Measurements from ENCODE around the gene PRPF6.

Gene PRPF6

DNA sequence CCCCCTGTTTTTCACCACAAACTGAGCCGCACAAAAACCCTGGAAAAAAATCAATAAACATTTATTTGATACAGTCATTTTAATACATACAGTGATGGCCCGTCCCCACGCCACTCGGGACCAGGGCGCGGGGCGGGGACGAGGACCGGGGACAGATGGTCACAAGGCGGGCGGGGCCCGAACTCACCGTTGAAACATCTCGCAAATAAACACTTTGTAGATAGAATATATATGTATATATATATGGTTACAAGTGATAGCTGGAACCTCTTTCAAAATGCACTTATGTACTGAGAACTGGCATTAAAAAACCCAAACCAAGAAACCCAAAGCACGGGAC lies 24.3 kb upstream of the PRPF6 start:
- Histone ChIP-seq H3K36me3 (ENCODE audit: control insufficient read depth in 1 of 2, insufficient read depth in 2 of 2, low read depth in 1 of 2, low read length in 2 of 2) (peaks cover 26 to 62% of the 10 kb centered on the region in 2 experiments), H2BK12ac (ENCODE audit: low read length in 2 of 2) (no peak overlapping the region), H3K4me3 (ENCODE audit: insufficient read depth in 1 of 2, low read depth in 1 of 2, low read length in 2 of 2) (peak overlapping the region; percentile 54 to 82), H2AFZ (ENCODE audit: low read depth, low read length) (no peak overlapping the region), H3K9ac (ENCODE audit: low read length) (peak overlapping the region; percentile 89), H2BK5ac (ENCODE audit: low read depth, low read length, poor library complexity, severe bottlenecking) (no peak overlapping the region), H3K27ac (ENCODE audit: low read length, poor library complexity, severe bottlenecking) (peak overlapping the region; percentile 11), H4K91ac (ENCODE audit: low read length) (no peak overlapping the region), H2BK120ac (ENCODE audit: low read depth, low read length) (no peak overlapping the region), H3K4ac (ENCODE audit: low read depth in 1 of 2, low read length in 2 of 2) (no peak overlapping the region), H3K4me2 (ENCODE audit: low read length, poor library complexity, severe bottlenecking) (peak overlapping the region; percentile 93), H3K23ac (ENCODE audit: low read length in 2 of 2) (no peak overlapping the region), H3K18ac (ENCODE audit: low read depth in 1 of 2, low read length in 2 of 2) (no peak overlapping the region), H2AK5ac (ENCODE audit: low read length, severe bottlenecking) (no peak overlapping the region), H3K14ac (ENCODE audit: low read length in 2 of 2) (no peak overlapping the region), H3K9me3 (ENCODE audit: control insufficient read depth, low read length) (no peaks in the 10 kb centered on the region), H4K8ac (ENCODE audit: low read length) (no peak overlapping the region), H3K4me1 (ENCODE audit: control insufficient read depth, insufficient read depth, low read depth, low read length) (peaks cover 48% of the 10 kb centered on the region), H2BK15ac (ENCODE audit: low read depth, poor library complexity, severe bottlenecking) (no peak overlapping the region), H3K79me1 (replicated peaks; ENCODE audit: low read length, poor library complexity, severe bottlenecking) (peaks cover 25% of the 10 kb centered on the region), H3K27me3 (ENCODE audit: control insufficient read depth in 1 of 2, insufficient read depth in 1 of 2, low read length in 2 of 2) (no peaks in the 10 kb centered on the region)
- under 1% methylated on average over 10 of the region's 15 CpGs for WGBS
- DNase-seq = no peak

DNA sequence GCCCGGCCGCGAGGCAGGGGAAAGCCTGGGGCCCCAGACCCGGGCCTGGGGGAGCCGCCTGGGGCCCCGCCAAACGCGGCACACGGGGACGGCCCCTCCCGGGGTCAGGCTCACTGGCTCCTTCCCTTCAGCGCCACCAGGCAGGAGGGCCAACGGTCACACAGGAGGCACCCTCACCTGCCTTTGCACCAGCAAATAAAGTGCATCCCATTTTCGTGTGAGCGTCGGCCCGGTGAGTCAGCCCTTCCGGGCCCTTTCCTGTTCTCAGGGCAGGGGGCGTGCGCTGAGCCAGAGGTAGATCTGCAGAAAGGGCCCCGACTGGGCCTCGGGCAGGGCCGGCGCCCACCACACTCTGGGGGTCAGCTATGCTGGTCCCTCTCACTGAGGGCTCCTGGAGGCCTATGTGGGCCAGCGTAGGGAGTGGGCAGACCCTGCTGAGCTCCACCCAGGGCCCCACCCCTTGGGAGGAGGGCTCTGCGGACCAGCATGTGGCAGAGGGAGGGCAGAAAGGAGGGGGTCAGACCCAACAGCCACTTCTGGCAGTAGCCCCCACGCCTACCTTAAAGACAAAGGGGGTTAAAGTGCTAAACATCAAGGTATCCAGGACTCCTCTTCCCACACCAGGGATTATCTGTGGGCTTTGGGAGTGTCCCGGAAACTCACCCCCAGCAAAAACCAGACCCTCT lies 23.8 kb upstream of the PRPF6 start:
- DNase-seq = peak; percentile 71
- Histone ChIP-seq H3K9me3 (ENCODE audit: control insufficient read depth, low read length) (no peaks in the 10 kb centered on the region), H2BK5ac (ENCODE audit: low read depth, low read length, poor library complexity, severe bottlenecking) (no peak overlapping the region), H4K91ac (ENCODE audit: low read length) (no peak overlapping the region), H4K8ac (ENCODE audit: low read length) (peak overlapping the region; percentile 40), H3K4ac (ENCODE audit: low read depth in 1 of 2, low read length in 2 of 2) (peak overlapping the region in 1 of 2 experiments; percentile 89), H3K27me3 (ENCODE audit: control insufficient read depth in 1 of 2, insufficient read depth in 1 of 2, low read length in 2 of 2) (no peaks in the 10 kb centered on the region), H3K23ac (ENCODE audit: low read length in 2 of 2) (no peak overlapping the region), H3K79me1 (replicated peaks; ENCODE audit: low read length, poor library complexity, severe bottlenecking) (peaks cover 23% of the 10 kb centered on the region), H3K18ac (ENCODE audit: low read depth in 1 of 2, low read length in 2 of 2) (peak overlapping the region in 1 of 2 experiments; percentile 73), H3K4me1 (ENCODE audit: control insufficient read depth, insufficient read depth, low read depth, low read length) (peaks cover 43% of the 10 kb centered on the region), H2BK15ac (ENCODE audit: low read depth, poor library complexity, severe bottlenecking) (no peak overlapping the region), H2AK5ac (ENCODE audit: low read length, severe bottlenecking) (no peak overlapping the region), H2BK12ac (ENCODE audit: low read length in 2 of 2) (peak overlapping the region in 1 of 2 experiments; percentile 32), H3K9ac (ENCODE audit: low read length) (peak overlapping the region; percentile 89), H3K36me3 (ENCODE audit: control insufficient read depth in 1 of 2, insufficient read depth in 2 of 2, low read depth in 1 of 2, low read length in 2 of 2) (peaks cover 32 to 62% of the 10 kb centered on the region in 2 experiments), H2AFZ (ENCODE audit: low read depth, low read length) (peak overlapping the region; percentile 77), H3K4me3 (ENCODE audit: insufficient read depth in 1 of 2, low read depth in 1 of 2, low read length in 2 of 2) (peak overlapping the region; percentile 54 to 82), H3K14ac (ENCODE audit: low read length in 2 of 2) (no peak overlapping the region), H3K27ac (ENCODE audit: low read length, poor library complexity, severe bottlenecking) (peak overlapping the region; percentile 64), H3K4me2 (ENCODE audit: low read length, poor library complexity, severe bottlenecking) (peak overlapping the region; percentile 93), H2BK120ac (ENCODE audit: low read depth, low read length) (no peak overlapping the region)
- 10% methylated on average over 27 of the region's 28 CpGs for WGBS

DNA sequence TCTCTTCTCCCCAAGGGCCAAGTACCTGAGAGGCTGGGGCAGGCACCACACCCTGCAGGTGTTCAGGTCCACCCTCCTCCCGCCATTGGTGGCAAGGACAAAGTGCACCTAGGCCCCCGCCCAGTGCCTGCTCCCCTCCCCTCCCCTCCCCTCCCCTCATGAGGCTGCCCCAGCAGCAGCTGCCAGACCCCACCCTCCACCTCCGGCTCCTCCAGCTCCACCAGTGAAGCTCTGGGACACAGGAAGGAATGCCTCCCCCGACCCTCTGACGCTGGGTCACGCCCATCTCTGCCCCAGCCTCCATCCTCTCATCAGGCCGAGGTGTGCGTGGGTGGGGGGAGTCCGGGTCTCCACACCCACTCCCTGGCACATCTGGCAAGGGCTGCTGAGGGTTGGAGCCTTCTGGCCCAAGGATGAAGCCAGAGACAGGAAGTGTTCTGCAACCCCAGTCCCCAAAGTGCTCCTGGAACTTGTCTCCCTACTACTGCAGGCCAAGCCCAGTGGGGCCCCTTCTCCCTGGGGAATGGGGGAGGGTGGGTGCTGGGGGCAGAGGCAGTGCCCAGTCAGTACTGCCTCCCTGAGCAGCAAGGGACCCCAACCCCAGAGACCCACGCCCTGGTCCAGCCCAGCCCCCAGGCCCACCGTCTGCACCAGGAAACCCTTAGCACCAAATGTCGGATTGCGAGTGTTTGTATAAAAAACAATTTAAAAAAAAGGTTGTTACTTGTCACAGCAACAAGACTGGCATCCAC lies 23.1 kb upstream of the PRPF6 start:
- peak overlapping the region; percentile 89 for H3K9ac ChIP-seq (ENCODE audit: low read length)
- peaks cover 20% of the 10 kb centered on the region for H3K79me1 ChIP-seq (replicated peaks; ENCODE audit: low read length, poor library complexity, severe bottlenecking)
- H3K23ac ChIP-seq (ENCODE audit: low read length in 2 of 2) = no peak overlapping the region
- peaks cover 37% of the 10 kb centered on the region for H3K4me1 ChIP-seq (ENCODE audit: control insufficient read depth, insufficient read depth, low read depth, low read length)
- H3K36me3 ChIP-seq (ENCODE audit: control insufficient read depth in 1 of 2, insufficient read depth in 2 of 2, low read depth in 1 of 2, low read length in 2 of 2) = peaks cover 35 to 63% of the 10 kb centered on the region in 2 experiments
- no peaks in the 10 kb centered on the region for H3K9me3 ChIP-seq (ENCODE audit: control insufficient read depth, low read length)
- DNase-seq = no peak
- H4K91ac ChIP-seq (ENCODE audit: low read length) = no peak overlapping the region
- no peak overlapping the region for H3K18ac ChIP-seq (ENCODE audit: low read depth in 1 of 2, low read length in 2 of 2)
- H3K27me3 ChIP-seq (ENCODE audit: control insufficient read depth in 1 of 2, insufficient read depth in 1 of 2, low read length in 2 of 2) = no peaks in the 10 kb centered on the region
- no peak overlapping the region for H2BK15ac ChIP-seq (ENCODE audit: low read depth, poor library complexity, severe bottlenecking)
- no peak overlapping the region for H3K4ac ChIP-seq (ENCODE audit: low read depth in 1 of 2, low read length in 2 of 2)
- H4K8ac ChIP-seq (ENCODE audit: low read length) = peak overlapping the region; percentile 40
- H2AFZ ChIP-seq (ENCODE audit: low read depth, low read length) = no peak overlapping the region
- no peak overlapping the region for H2BK120ac ChIP-seq (ENCODE audit: low read depth, low read length)
- no peak overlapping the region for H2BK12ac ChIP-seq (ENCODE audit: low read length in 2 of 2)
- no peak overlapping the region for H3K4me2 ChIP-seq (ENCODE audit: low read length, poor library complexity, severe bottlenecking)
- H2AK5ac ChIP-seq (ENCODE audit: low read length, severe bottlenecking) = no peak overlapping the region
- H3K14ac ChIP-seq (ENCODE audit: low read length in 2 of 2) = no peak overlapping the region
- H3K27ac ChIP-seq (ENCODE audit: low read length, poor library complexity, severe bottlenecking) = no peak overlapping the region
- 43% methylated on average over 10 of the region's 13 CpGs for WGBS
- no peak overlapping the region for H2BK5ac ChIP-seq (ENCODE audit: low read depth, low read length, poor library complexity, severe bottlenecking)
- peak overlapping the region in 1 of 2 experiments; percentile 82 for H3K4me3 ChIP-seq (ENCODE audit: insufficient read depth in 1 of 2, low read depth in 1 of 2, low read length in 2 of 2)

DNA sequence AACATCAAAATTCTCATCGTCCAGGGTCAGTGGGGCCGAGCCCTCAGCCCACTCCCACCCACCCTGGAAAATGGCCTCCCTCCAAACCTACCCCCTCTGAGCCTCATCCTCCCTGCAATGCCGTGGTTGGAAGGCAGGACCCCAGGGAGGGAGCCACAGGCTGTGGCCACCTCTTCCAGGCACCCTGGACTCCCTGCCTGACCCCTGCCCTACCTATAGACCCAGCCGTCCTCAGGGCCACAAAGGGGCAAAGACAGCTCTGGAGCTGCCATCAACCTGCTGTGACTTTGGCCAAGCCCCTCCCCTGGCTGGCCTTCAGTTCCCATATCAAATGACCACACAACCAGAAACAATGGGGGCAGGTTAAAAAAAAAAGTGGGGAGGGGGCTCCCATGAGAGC lies 22.5 kb upstream of the PRPF6 start:
- Histone ChIP-seq H2BK5ac (ENCODE audit: low read depth, low read length, poor library complexity, severe bottlenecking) (no peak overlapping the region), H3K27me3 (ENCODE audit: control insufficient read depth in 1 of 2, insufficient read depth in 1 of 2, low read length in 2 of 2) (no peaks in the 10 kb centered on the region), H3K36me3 (ENCODE audit: control insufficient read depth in 1 of 2, insufficient read depth in 2 of 2, low read depth in 1 of 2, low read length in 2 of 2) (peaks cover 40 to 69% of the 10 kb centered on the region in 2 experiments), H3K14ac (ENCODE audit: low read length in 2 of 2) (no peak overlapping the region), H3K9me3 (ENCODE audit: control insufficient read depth, low read length) (no peaks in the 10 kb centered on the region), H3K23ac (ENCODE audit: low read length in 2 of 2) (no peak overlapping the region), H2BK12ac (ENCODE audit: low read length in 2 of 2) (no peak overlapping the region), H3K9ac (ENCODE audit: low read length) (no peak overlapping the region), H3K79me1 (replicated peaks; ENCODE audit: low read length, poor library complexity, severe bottlenecking) (peaks cover 20% of the 10 kb centered on the region), H3K27ac (ENCODE audit: low read length, poor library complexity, severe bottlenecking) (peak overlapping the region; percentile 12), H3K4me2 (ENCODE audit: low read length, poor library complexity, severe bottlenecking) (no peak overlapping the region), H4K8ac (ENCODE audit: low read length) (no peak overlapping the region), H3K4me3 (ENCODE audit: insufficient read depth in 1 of 2, low read depth in 1 of 2, low read length in 2 of 2) (no peak overlapping the region), H2BK15ac (ENCODE audit: low read depth, poor library complexity, severe bottlenecking) (no peak overlapping the region), H2AK5ac (ENCODE audit: low read length, severe bottlenecking) (no peak overlapping the region), H2AFZ (ENCODE audit: low read depth, low read length) (no peak overlapping the region), H3K4ac (ENCODE audit: low read depth in 1 of 2, low read length in 2 of 2) (no peak overlapping the region), H4K91ac (ENCODE audit: low read length) (no peak overlapping the region), H3K18ac (ENCODE audit: low read depth in 1 of 2, low read length in 2 of 2) (no peak overlapping the region), H3K4me1 (ENCODE audit: control insufficient read depth, insufficient read depth, low read depth, low read length) (peaks cover 37% of the 10 kb centered on the region), H2BK120ac (ENCODE audit: low read depth, low read length) (no peak overlapping the region)
- no peak for DNase-seq
- whole genome bisulfite sequencing = 94% methylated on average over 4 of the region's 4 CpGs

Data from mesenchymal stem cell (in vitro differentiated cells and primary cell).